ENCODE results near the gene ITGB6. TPM values are rescaled to one million over a fixed set of nuclear protein-coding genes. Genes with fewer than 3 reads are reported as not detected.
"Not testable (repeated sequence)": the region's sequence is repeated elsewhere in the genome, so short reads cannot be mapped to it uniquely, and the experiment has no call there.

Gene ITGB6
- total RNA-seq, 2 donors from 2014 or later = 7.3 to 12.3 TPM

- no peaks in the 10 kb centered on the region for H3K36me3 ChIP-seq
- H3K27ac ChIP-seq = no peak overlapping the region
- TF ChIP-seq POLR2AphosphoS5 (IDR thresholded peaks at IDR 0.05) = no peak
- no peak for TF ChIP-seq POLR2A (IDR thresholded peaks at IDR 0.05)
- TF ChIP-seq, protein P1, sequence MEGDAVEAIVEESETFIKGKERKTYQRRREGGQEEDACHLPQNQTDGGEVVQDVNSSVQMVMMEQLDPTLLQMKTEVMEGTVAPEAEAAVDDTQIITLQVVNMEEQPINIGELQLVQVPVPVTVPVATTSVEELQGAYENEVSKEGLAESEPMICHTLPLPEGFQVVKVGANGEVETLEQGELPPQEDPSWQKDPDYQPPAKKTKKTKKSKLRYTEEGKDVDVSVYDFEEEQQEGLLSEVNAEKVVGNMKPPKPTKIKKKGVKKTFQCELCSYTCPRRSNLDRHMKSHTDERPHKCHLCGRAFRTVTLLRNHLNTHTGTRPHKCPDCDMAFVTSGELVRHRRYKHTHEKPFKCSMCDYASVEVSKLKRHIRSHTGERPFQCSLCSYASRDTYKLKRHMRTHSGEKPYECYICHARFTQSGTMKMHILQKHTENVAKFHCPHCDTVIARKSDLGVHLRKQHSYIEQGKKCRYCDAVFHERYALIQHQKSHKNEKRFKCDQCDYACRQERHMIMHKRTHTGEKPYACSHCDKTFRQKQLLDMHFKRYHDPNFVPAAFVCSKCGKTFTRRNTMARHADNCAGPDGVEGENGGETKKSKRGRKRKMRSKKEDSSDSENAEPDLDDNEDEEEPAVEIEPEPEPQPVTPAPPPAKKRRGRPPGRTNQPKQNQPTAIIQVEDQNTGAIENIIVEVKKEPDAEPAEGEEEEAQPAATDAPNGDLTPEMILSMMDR (IDR thresholded peaks at IDR 0.05) = no peak
- no peak overlapping the region for H3K4me3 ChIP-seq
- no peaks in the 10 kb centered on the region for H3K27me3 ChIP-seq (replicated peaks; ENCODE audit: insufficient read depth)
- H3K9me3 ChIP-seq = no peaks in the 10 kb centered on the region
- DNase-seq (ENCODE audit: low spot score) = no peak
- intact Hi-C loops (cut with DNase I) = no loop called here
- 71% methylated on average over 6 of the region's 6 CpGs for WGBS
- H3K4me1 ChIP-seq (replicated peaks) = no peaks in the 10 kb centered on the region
Observed at GRCh38 chr2:160125828-160126227, 74.2 kb downstream of the ITGB6 start.

DNA sequence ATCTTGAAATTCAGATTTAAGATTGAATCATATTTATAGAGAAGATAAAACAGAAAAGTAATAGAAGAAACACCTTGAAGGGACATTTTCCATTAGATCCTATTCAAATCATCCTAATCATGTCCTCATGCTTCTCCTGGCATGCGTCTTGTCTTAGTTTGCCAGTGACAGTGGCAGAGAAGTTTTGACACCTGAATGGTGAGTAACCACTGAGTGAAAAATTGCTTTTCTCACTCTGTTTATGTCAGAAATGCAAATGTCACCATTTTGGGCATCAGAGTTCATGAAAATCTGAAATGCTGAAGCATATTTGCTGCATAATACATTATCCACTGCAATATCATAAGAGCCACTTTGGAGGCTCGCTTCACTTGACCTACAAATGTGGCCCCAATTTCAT lies 74.7 kb downstream of the ITGB6 start:
- H3K36me3 ChIP-seq = no peaks in the 10 kb centered on the region
- H3K4me1 ChIP-seq (replicated peaks) = no peaks in the 10 kb centered on the region
- intact Hi-C loops (cut with DNase I) = no loop called here
- no peaks in the 10 kb centered on the region for H3K27me3 ChIP-seq (replicated peaks; ENCODE audit: insufficient read depth)
- H3K27ac ChIP-seq = no peak overlapping the region
- TF ChIP-seq POLR2A (IDR thresholded peaks at IDR 0.05) (no peak), POLR2AphosphoS5 (IDR thresholded peaks at IDR 0.05) (no peak)
- TF ChIP-seq, protein P1 (IDR thresholded peaks at IDR 0.05) = no peak
- WGBS = 100% methylated on average over 2 of the region's 2 CpGs
- DNase-seq (ENCODE audit: low spot score) = no peak
- no peak overlapping the region for H3K4me3 ChIP-seq
- no peaks in the 10 kb centered on the region for H3K9me3 ChIP-seq

- Histone ChIP-seq H3K36me3 (no peaks in the 10 kb centered on the region), H3K27ac (no peak overlapping the region), H3K4me1 (replicated peaks) (no peaks in the 10 kb centered on the region), H3K4me3 (no peak overlapping the region), H3K27me3 (replicated peaks; ENCODE audit: insufficient read depth) (no peaks in the 10 kb centered on the region), H3K9me3 (no peaks in the 10 kb centered on the region)
- TF ChIP-seq POLR2AphosphoS5 (IDR thresholded peaks at IDR 0.05) (no peak), POLR2A (IDR thresholded peaks at IDR 0.05) (no peak)
- TF ChIP-seq, protein P1 (IDR thresholded peaks at IDR 0.05) = no peak
- 80% methylated on average over 1 of the region's 1 CpG for WGBS
- intact Hi-C loops (cut with DNase I) = no loop called here
- DNase-seq (ENCODE audit: low spot score) = no peak
Observed at GRCh38 chr2:160124571-160124970, 75.5 kb downstream of the ITGB6 start.

- not testable (repeated sequence) for H3K27ac ChIP-seq; H3K9me3 ChIP-seq; H3K4me1 ChIP-seq (replicated peaks); DNase-seq (ENCODE audit: low spot score); H3K4me3 ChIP-seq; H3K36me3 ChIP-seq; H3K27me3 ChIP-seq (replicated peaks; ENCODE audit: insufficient read depth)
- intact Hi-C loops (cut with DNase I) = loop anchor here (5.0 kb wide), 1 partner anchor 948 kb away; no protein-coding TSS in a partner anchor
- 67% methylated on average over 8 of the region's 8 CpGs for WGBS
Observed at GRCh38 chr2:160114721-160115120, 85.4 kb downstream of the ITGB6 start.

DNA sequence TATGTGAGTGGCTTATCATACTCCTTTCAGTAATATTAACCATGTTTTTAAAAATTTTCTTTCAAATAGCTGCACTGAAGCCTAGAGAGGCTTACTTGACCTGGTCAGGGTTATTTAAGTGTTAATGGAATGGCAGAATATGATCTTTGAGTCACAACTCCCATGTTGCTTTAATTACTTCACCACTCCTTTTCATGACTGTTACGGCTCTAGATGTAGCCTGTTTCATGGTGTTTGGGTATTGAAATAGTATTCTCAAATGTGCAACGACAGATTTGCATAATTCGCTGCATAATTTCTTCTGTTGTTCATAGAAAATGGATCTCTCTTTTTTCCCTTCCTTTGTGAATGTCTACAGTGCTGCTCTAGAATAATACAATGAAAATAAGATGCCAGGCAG lies 86.1 kb downstream of the ITGB6 start:
- TF ChIP-seq, protein P1 (IDR thresholded peaks at IDR 0.05) = no peak
- no peak for TF ChIP-seq POLR2AphosphoS5 (IDR thresholded peaks at IDR 0.05)
- TF ChIP-seq POLR2A (IDR thresholded peaks at IDR 0.05) = no peak
- Histone ChIP-seq H3K4me1 (replicated peaks) (no peaks in the 10 kb centered on the region), H3K27me3 (replicated peaks; ENCODE audit: insufficient read depth) (no peaks in the 10 kb centered on the region), H3K27ac (no peak overlapping the region), H3K36me3 (no peaks in the 10 kb centered on the region), H3K9me3 (no peaks in the 10 kb centered on the region), H3K4me3 (no peak overlapping the region)
- no peak for DNase-seq (ENCODE audit: low spot score)
- WGBS = 91% methylated on average over 3 of the region's 3 CpGs
- intact Hi-C loops (cut with DNase I) = loop anchor here (5.0 kb wide), 1 partner anchor 948 kb away; no protein-coding TSS in a partner anchor
